Measurements from ENCODE around the gene ARID5A.

The ARID5A gene

DNA sequence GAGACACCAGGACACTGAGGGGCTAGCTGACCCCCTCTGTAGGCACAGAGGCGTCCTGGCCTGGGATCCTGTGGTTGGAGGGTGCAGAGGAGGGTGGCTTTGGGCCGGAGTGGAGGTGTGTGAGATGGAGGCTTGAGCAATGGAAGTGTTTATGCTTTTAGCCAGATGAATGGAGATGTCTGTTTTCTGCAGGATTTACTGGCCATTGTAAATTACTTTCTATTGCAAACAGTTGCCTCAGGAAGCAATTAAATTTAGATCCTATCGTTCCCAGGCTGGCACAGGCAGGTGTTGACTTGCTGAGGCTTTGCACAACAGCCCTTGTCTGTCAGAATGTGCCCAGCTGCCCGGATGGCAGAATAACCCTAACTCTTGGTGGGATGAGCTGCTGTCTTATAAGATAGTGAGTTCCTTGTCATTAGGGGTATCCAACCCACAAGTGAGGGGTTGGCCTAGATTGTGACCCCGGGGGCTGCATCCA is 1.8 kb upstream of the ARID5A start:
- H3K27ac Mint-ChIP-seq = no peak overlapping the region
- H3K4me3 Mint-ChIP-seq = no peak overlapping the region
- DNase-seq (no peak), ATAC-seq (replicated peaks) (no peak)
- H3K36me3 Mint-ChIP-seq (ENCODE audit: insufficient read depth) = peaks cover 47% of the 10 kb centered on the region
- peaks cover 45 to 46% of the 10 kb centered on the region in 2 donors for H3K4me1 Mint-ChIP-seq (ENCODE audit: low read depth in 2 of 2)
- H3K9me3 Mint-ChIP-seq = no peaks in the 10 kb centered on the region
- H3K27me3 Mint-ChIP-seq = no peaks in the 10 kb centered on the region

DNA sequence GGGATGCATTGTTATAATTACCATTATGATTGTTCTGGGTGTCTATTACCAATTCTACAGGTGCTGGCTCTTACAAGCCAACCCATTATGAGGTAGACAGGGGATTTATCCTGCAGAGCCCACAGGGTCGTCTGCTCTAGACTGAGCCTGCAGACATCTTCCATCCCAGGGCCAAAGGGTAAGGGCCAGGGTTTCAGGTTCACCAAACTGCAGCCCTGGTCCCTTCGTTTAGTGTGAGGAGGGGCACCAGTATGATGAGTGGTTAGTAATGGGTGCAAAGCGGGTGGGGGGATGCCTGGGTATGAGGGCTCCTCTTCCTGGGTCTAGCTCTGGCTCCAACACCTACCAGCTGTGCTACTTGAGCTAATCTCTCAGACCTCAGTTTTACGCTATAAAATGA is 1.2 kb upstream of the ARID5A start:
- Mint-ChIP-seq H3K36me3 (ENCODE audit: insufficient read depth) (peaks cover 50% of the 10 kb centered on the region), H3K9me3 (no peaks in the 10 kb centered on the region), H3K27ac (peak overlapping the region; percentile 99 to 100), H3K4me1 (ENCODE audit: low read depth in 2 of 2) (peaks cover 47% of the 10 kb centered on the region in 2 donors), H3K4me3 (no peak overlapping the region), H3K27me3 (no peaks in the 10 kb centered on the region)
- ATAC-seq (replicated peaks) = no peak
- no peak for DNase-seq

DNA sequence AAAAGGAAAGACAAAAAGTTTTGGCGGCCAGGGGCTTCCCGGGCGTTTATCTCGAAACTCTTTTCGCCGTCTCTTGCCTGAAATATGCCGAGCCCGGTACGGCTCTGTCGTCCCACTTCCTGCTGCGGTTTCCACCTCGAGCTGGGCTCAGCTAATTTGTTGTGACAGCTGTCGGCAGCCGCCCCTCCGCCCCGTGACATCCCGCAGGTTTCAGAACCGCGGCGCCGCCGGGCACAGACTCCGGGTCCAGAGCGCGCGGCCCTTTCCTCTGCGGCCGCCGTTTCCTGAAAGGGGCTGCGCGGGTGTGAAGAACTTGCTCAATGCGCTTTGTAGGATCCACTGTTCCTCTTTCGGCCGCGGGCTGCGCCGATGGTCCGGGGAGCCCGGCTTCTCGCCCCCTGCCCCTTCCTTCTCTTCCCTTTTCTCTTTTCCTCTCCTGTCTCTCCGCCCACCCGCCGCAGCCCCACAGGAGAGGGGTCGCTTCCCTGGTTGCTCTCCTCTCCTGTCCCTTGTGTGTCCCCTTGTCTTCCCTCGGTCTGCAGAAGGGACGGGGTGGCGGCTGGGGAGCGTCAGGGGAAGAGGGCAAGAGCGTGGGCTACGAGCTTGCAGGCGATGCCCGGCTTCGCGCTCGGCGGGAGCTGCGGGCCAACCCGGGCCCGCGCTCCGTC is 648 bp downstream of the ARID5A start:
- Mint-ChIP-seq H3K27ac (peak overlapping the region; percentile 99 to 100), H3K4me1 (ENCODE audit: low read depth in 2 of 2) (peaks cover 36 to 38% of the 10 kb centered on the region in 2 donors), H3K36me3 (ENCODE audit: insufficient read depth) (peaks cover 62% of the 10 kb centered on the region), H3K9me3 (no peaks in the 10 kb centered on the region), H3K27me3 (no peaks in the 10 kb centered on the region), H3K4me3 (peak overlapping the region; percentile 97 to 99)
- DNase-seq (peak; percentile 89 to 91 (median 90)), ATAC-seq (replicated peaks) (peak; percentile 56)

DNA sequence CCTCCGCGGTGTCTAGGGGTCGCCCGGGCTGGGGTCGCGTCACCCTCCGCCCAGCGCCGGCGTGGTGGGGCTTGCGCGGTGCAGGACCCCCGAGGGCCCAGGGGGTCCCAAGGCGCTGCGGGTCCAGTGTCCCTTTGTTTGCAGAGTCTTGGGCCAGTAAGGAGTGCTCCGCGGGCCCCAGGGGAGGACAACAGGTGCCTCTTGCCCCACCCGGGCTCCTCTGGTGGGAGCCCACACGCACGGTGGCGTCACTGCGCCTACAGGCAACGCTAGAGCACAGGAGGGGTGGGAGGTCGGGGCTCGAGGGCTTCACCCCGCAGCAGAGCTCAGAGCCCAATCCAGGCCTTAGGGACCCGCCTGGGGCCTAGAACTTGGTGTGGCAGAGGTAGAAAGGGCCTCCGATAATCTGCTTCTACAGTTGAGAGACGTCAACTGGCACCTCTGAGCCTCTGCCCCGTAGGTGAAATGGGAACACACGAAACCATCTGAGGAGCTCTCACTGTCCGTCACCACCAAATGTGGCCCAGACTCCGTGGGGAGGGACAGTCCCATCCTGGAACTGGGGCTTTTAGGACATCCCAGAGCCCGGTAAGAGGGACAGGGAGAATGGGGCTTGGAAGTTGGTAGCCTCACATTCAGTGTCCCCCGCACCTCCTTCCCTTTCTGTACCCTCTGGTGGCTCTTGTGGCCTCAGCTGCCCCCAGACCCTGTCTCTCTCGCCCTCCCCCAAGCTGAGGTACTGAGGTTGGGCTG is 1.4 kb downstream of the ARID5A start:
- no peaks in the 10 kb centered on the region for H3K27me3 Mint-ChIP-seq
- peak; percentile 12 for ATAC-seq (replicated peaks)
- peak; percentile 59 to 64 (median 61) for DNase-seq
- H3K9me3 Mint-ChIP-seq = no peaks in the 10 kb centered on the region
- peaks cover 35 to 38% of the 10 kb centered on the region in 2 donors for H3K4me1 Mint-ChIP-seq (ENCODE audit: low read depth in 2 of 2)
- H3K27ac Mint-ChIP-seq = peak overlapping the region; percentile 99 to 100
- peaks cover 65% of the 10 kb centered on the region for H3K36me3 Mint-ChIP-seq (ENCODE audit: insufficient read depth)
- peak overlapping the region; percentile 97 to 99 for H3K4me3 Mint-ChIP-seq

DNA sequence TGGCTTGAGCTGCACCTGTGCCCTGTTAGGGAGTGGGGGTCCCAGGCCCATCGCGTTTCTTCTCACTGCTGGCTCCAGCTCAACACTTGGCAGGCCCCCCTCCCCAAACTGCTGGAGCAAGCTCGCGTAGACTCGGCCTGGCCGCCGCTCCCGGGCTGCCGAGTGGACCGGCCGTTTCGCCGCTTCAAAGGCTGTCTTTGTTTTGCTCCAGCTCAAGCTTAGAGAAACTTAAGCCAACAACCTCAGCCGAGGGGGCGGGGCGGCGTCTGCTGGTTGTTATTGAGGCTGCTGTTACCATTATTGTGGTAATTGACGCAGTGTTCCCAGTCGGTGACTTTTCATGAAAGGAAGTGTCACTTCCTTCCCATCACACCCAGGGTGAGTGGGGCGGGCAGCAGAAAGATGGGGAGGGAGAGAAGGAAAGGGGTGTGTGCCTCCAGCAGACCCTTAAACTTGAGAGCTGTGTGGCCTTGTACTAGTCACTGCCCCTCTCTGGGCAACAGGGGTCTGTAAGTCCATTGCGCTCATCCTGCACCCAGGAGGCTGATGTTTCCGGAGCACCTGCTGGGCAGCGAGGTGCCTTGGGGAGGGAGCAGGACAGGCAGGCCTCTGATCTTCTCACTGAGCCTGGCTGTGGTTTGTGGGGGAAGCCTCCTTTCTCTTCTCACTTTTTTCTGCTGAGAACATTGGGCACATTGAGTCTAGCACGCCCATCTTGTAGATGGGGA is 2.1 kb downstream of the ARID5A start:
- Mint-ChIP-seq H3K4me1 (ENCODE audit: low read depth in 2 of 2) (peaks cover 40 to 45% of the 10 kb centered on the region in 2 donors), H3K36me3 (ENCODE audit: insufficient read depth) (peaks cover 69% of the 10 kb centered on the region), H3K27me3 (no peaks in the 10 kb centered on the region), H3K9me3 (no peaks in the 10 kb centered on the region), H3K27ac (peak overlapping the region; percentile 99 to 100), H3K4me3 (peak overlapping the region; percentile 97 to 99)
- DNase-seq (peak; percentile 91 to 94 (median 94)), ATAC-seq (replicated peaks) (peak; percentile 56)

DNA sequence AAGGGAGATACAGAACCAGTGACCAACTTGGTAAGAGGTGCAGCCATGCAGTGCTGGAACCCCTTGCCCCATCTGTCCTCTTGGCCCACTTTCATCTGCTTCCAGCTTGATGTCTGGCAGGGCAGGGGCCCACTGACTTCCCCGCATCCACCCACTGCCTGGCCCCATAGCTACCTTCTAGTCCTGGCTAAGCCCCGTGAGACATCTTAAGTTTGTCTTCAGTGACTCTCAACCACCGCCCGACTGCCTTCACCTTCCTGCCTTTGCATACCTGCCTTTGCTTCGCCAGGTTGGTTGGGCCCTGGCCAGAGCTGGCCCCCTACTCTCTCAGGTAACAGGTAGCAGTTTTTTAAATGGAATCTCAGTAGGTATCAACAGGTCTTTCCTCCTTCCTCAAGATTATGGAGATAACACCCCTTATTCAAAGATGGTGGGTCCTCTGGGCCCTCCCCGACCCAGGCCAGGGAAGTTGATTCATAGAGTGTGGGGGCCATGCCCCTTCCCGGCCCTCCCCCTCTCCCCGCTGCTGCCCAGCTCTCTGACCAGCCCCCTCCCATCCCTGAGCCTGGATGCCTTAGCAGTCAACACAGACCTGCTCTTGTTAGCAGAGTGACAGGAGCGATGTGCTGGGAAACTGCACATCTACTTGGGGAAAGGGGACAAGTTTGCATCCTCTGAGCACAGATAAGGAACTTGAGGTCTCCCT is 2.8 kb downstream of the ARID5A start:
- DNase-seq = no peak
- Mint-ChIP-seq H3K9me3 (no peaks in the 10 kb centered on the region), H3K4me1 (ENCODE audit: low read depth in 2 of 2) (peaks cover 44 to 52% of the 10 kb centered on the region in 2 donors), H3K36me3 (ENCODE audit: insufficient read depth) (peaks cover 73% of the 10 kb centered on the region), H3K27me3 (no peaks in the 10 kb centered on the region), H3K4me3 (peak overlapping the region; percentile 97 to 99), H3K27ac (peak overlapping the region; percentile 99 to 100)
- ATAC-seq (replicated peaks) = no peak

DNA sequence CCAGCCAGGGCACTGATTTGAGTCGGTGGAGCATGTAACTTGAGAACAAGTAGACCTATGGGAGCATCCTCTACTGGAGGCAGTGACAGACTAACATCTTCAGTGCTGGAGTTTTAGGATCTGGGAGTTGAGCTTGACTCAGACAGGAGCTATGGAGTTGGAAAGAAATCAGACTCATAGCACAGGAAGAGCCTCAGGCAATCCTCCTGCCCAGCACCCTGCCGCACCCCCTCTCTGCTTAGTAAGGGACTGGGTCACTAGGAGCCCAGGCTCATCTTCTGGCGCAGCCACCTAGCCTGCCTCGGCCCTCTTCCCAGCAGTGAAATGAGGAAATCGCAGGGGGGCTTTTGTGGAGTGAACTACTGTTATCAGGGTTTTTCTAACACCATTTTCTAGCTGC is 3.6 kb downstream of the ARID5A start:
- Mint-ChIP-seq H3K9me3 (no peaks in the 10 kb centered on the region), H3K27me3 (no peaks in the 10 kb centered on the region), H3K27ac (peak overlapping the region in 1 of 2 donors; percentile 100), H3K4me3 (peak overlapping the region; percentile 97 to 99), H3K36me3 (ENCODE audit: insufficient read depth) (peaks cover 73% of the 10 kb centered on the region), H3K4me1 (ENCODE audit: low read depth in 2 of 2) (peaks cover 50 to 58% of the 10 kb centered on the region in 2 donors)
- DNase-seq = no peak
- ATAC-seq (replicated peaks) = no peak

DNA sequence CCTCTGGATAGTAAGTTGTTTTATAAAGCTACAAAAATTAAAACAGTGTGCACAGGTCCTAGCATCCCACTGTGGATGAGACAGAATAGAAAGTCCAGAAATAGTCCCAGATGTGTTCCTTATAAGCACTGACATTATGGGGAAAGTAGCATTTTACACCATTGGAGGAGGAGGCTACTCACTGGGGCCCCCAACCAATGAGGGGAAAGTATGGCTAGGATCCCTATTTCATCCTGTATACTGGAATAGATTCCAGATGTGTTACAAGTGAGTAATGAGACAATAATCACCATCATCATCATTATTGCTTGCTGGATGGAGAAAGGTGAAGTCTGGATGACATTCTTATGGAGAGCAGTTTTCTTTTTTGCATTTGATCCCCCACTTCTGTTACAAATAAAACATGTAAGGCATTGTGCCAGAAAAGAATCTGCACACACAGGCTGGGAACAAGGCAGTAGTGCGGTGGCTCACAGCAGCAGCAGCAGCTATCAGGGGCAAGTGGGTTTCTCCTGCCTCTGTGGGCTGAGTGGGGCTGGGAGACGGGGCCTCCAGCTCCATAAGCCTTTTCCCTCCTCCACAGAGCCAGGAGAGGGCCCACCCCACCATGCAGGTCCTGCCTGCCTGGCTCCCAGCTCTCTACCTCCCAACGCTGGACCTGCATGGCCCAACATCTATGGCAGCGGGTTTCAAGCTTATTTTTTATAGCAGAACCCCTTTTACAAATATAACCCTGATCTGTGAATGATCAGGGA is 5.0 kb downstream of the ARID5A start:
- Mint-ChIP-seq H3K36me3 (ENCODE audit: insufficient read depth) (peaks cover 83% of the 10 kb centered on the region), H3K4me1 (ENCODE audit: low read depth in 2 of 2) (peaks cover 58 to 61% of the 10 kb centered on the region in 2 donors), H3K27me3 (no peaks in the 10 kb centered on the region), H3K27ac (peak overlapping the region; percentile 53 to 67), H3K4me3 (peak overlapping the region in 1 of 2 donors; percentile 23), H3K9me3 (no peaks in the 10 kb centered on the region)
- DNase-seq (no peak), ATAC-seq (replicated peaks) (no peak)

DNA sequence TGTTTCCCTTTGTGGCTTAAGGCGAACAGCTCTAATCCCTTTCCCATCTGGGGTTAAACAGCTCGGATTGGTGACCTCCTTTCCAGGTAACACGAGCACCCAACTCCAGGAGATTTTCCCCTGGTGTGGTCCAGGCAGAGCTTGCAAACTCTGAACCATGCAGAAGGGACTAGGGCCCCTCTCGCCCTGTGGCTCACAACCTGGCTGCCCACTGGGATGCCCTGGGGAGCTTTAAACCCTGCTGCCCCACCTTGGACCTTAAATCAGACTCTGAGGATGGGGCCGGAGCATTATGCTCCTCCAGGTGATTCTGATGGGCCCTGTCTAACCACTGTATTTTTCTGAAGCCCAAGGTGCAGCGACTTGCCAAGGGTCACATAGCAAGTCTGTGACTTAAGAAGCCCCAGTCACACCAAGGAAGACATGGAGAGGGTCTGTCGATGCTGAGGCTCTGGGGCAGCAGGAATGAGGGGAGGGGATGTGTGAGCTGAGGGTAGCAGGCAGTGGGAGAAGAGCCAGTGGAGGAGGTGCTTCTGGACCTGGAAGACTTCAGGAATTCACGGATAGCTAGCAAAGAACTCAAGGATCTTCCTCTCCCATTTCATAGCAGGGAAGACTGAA is 5.9 kb downstream of the ARID5A start:
- ATAC-seq (replicated peaks) (no peak), DNase-seq (no peak)
- Mint-ChIP-seq H3K9me3 (no peaks in the 10 kb centered on the region), H3K4me3 (peak overlapping the region; percentile 21 to 41), H3K36me3 (ENCODE audit: insufficient read depth) (peaks cover 85% of the 10 kb centered on the region), H3K27ac (peak overlapping the region; percentile 53 to 67), H3K4me1 (ENCODE audit: low read depth in 2 of 2) (peaks cover 62 to 66% of the 10 kb centered on the region in 2 donors), H3K27me3 (no peaks in the 10 kb centered on the region)

DNA sequence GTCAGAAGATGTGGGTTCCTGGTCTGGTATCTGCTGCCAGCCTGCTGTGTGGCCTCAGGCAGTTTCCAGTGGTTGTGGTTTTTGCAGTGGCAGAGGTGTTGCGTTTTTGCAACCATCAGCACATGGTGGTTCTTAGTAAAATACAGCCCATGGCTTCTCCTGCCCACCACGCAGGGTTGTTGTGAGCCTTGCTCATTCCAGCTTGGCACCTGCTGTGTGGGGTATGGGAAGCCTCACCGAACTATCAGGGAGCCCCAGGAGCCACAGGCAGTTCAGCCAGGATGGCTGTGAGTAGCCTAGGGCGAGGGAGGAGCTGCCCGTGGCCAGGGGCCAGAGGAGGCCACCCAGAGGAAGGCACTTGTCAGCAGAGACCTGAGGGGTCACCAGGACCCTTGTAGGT is 9.8 kb downstream of the ARID5A start:
- H3K4me3 Mint-ChIP-seq = peak overlapping the region; percentile 73 to 78
- H3K36me3 Mint-ChIP-seq (ENCODE audit: insufficient read depth) = peaks cover 81% of the 10 kb centered on the region
- H3K27me3 Mint-ChIP-seq = no peaks in the 10 kb centered on the region
- H3K9me3 Mint-ChIP-seq = no peaks in the 10 kb centered on the region
- ATAC-seq (replicated peaks) (peak; percentile 52), DNase-seq (no peak)
- peaks cover 42 to 47% of the 10 kb centered on the region in 2 donors for H3K4me1 Mint-ChIP-seq (ENCODE audit: low read depth in 2 of 2)
- peak overlapping the region; percentile 87 for H3K27ac Mint-ChIP-seq

DNA sequence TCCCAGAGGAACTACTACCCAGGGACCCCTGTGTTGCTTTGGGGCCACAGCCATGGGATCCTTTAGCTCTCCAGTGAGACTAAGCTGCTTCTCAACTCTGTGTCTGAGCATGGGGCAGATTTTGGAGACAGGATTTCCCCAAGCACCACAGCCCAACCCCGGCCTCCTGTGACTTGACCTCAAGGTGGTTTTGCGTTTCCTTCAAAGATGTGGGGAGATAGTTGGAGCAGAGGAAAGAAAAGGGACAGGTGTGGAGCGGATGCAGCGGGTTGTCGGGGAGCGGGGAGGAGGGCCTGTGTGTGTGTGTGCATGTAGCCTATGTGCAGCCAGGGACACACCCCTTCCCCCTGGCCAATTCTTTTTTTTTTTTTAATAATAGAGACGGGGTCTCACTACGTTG is 10.2 kb downstream of the ARID5A start:
- H3K36me3 Mint-ChIP-seq (ENCODE audit: insufficient read depth) = peaks cover 81% of the 10 kb centered on the region

DNA sequence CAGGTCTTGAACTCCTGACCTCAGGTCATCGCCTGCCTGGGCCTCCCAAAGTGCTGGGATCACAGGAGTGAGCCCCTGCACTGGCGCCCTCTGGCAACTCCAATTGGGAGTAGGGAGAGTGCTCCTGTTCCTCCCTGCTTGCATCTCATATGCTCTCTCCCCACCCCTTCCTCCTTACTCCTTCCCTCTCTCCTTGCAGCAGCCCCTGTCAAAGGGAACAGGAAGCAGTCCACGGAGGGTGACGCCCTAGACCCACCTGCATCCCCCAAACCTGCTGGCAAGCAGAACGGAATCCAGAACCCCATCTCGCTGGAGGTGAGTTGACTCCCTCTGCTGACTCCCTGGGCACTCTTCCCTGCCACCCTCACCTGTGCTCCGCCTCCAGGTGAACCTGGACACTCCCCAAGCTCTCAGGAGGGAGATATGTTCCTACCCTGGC is 10.7 kb downstream of the ARID5A start:
- H3K9me3 Mint-ChIP-seq = no peaks in the 10 kb centered on the region
- H3K4me1 Mint-ChIP-seq (ENCODE audit: low read depth in 2 of 2) = peaks cover 42 to 50% of the 10 kb centered on the region in 2 donors
- peaks cover 81% of the 10 kb centered on the region for H3K36me3 Mint-ChIP-seq (ENCODE audit: insufficient read depth)
- DNase-seq (no peak), ATAC-seq (replicated peaks) (no peak)
- H3K27ac Mint-ChIP-seq = peak overlapping the region; percentile 87
- no peaks in the 10 kb centered on the region for H3K27me3 Mint-ChIP-seq
- H3K4me3 Mint-ChIP-seq = peak overlapping the region; percentile 73 to 78

More for the DNA sequence above, 10.2 kb downstream of the ARID5A start:
- peak overlapping the region; percentile 87 for H3K27ac Mint-ChIP-seq
- ATAC-seq (replicated peaks) = peak; percentile 67
- H3K4me3 Mint-ChIP-seq = peak overlapping the region; percentile 73 to 78
- DNase-seq = peak in 1 of 3 experiments; percentile 21
- no peaks in the 10 kb centered on the region for H3K27me3 Mint-ChIP-seq
- no peaks in the 10 kb centered on the region for H3K9me3 Mint-ChIP-seq
- peaks cover 42 to 47% of the 10 kb centered on the region in 2 donors for H3K4me1 Mint-ChIP-seq (ENCODE audit: low read depth in 2 of 2)
